Esophagus mucosa (tissue), 1 donor: ENCODE measurements around the gene ROPN1L. TPM values are rescaled to one million over a fixed set of nuclear protein-coding genes. Genes with fewer than 3 reads are reported as not detected.
"Not testable (repeated sequence)": the region's sequence is repeated elsewhere in the genome, so short reads cannot be mapped to it uniquely, and the experiment has no call there.

ENCODE experiments used
- ATAC-seq: fragments of 200-7000 bp; cut with Tn5 transposase; one replicate; pipeline ENCODE4 v1.9.1; 2020
- total RNA-seq: library from RNA; stranded (reverse); gene quantifications from one replicate; pipeline ENCODE4 v1.2.4, GENCODE V29; 2023
- donor health status: DM: yes; HTN: yes; CAD: no.

Gene ROPN1L
- not detected for total RNA-seq

DNA sequence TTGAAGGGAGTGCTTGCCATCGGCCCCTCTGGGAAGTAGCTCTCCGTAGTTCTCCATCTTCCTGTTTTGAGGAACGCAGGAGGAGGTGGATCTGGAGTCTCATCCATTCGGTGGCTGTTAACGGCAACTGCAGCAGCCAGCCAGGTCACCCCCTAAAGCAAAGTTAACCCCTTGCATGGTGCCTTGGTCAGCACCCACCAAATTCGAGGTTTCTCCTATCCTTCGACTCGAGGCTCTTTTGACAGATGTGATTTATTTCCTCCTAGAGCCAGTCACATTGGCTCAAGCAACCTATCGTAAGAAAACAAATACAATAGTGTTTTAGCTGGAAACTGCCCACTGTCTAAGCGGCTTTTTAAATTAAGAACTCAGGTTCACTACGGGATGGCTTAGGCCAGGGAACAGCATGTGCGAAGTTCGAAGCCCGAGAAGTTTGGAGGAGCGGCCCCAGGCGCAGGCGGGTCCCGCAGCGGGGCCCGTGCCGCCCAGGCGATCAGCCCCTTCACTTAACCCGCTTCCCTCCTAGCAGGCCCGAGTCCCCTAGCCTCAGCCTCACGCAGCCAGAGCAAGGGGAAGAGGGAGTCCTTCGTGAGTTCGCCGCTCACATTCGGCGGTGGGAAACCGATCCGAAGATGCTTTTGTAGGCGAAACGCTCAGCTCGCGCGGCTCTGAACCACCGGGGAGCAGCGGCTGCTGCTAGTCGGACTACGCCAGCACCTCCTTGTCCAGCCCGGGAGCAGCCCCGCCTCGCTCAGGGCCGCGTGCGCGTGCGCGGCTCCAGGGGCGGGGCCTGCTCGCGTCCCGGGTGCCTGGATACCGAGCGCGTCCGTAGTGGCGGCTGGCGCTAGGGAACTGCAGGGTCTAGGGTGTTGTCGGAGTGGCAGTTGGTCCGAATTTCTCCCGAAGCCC, at the start of gene ROPN1L:
ROPN1L (plus strand) TSS at position 797 of the 909 bp plus-strand sequence. CDS start 289 bp downstream, outside the sequence.
- peak; percentile 98 for ATAC-seq

DNA sequence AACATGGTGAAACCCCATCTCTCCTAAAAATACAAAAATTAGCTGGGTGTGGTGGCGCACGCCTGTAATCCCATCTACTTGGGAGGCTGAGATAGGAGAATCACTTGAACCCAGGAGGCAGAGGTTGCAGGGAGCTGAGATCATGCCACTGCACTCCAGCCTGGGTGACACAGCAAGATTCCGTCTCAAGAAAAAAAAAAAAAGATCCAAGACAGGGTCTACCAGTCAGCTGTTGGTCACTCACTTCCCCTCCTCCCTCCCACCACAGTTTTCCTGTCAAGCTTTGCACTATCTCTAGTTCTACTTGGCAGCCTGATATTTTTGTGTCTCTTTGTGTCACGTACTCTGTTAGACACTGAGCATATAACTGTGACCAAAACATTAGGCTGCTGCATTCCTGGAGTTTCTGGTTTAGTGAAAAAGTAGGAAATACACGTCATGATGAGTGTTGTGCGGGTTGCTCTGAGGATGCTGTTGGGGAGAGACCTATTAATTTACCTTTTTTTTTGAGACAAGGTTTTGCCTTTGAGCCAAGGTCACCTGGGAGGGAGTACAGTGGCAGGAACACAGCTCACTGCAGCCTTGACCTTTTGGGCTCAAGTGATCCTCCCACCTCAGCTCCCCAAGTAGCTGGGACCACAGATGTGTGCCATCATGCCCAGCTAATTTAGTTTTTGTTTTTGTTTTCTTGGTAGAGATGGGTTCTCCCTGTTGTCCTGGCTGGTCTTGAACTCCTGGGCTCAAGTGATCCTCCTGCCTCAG, 48.9 kb upstream of the ROPN1L start:
- ATAC-seq = not testable (repeated sequence)

DNA sequence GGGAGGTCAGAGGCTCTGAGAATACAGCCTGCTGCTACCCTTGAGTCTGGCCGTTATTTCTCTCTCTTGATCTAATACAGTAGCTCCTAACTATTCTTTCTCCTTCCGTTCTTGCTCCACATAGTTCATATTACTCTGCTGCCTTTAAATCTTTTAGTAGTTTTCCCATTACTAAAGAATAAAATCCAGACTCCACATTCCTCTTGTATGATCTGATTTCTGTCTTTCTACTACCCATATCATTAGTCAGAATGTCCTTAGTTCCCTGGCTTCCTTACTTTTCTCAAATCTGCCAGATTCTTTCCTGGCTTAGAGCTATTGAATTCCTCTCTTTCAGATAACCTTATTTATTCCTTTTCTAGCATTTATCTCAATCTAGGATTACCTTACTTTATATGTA, 48.2 kb upstream of the ROPN1L start:
- ATAC-seq = no peak

DNA sequence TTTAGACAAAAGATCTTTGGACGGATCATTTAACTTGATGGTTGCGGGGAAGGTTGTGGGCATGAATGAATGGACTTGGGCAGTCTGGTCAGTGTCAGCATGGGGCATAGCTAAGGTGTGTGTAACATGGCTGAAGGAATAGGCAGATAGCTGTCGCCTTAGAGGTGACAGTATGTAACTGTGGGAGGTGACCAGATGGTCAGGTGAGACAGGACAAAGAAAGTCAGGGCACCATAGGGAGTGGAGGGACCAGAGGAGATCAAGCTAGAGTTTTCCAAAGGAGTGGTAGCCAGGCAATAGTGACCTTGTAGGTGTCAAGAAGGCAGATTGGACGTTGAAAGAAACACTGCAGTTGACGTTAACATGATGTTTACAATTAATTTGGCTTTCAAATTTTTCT, 45.1 kb upstream of the ROPN1L start:
- ATAC-seq = no peak

DNA sequence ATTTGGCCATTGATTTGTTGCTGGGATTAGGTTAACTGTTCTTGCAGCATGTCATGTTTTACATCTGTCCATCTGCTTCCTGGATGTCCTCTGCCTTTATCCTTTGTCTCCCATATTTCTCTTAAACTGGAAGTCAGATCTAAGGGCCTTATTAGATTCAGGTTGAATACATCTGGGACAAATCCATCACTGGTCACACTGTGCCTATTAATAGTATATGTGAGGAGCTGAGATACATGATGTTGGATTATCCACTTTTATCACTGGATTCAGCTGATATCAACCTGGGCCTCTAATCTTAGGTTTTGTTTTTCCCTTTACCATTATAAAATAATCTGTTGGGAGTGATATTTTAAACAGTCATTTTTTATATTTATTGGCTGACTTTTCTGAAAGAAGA, 41.8 kb upstream of the ROPN1L start:
- ATAC-seq = no peak

DNA sequence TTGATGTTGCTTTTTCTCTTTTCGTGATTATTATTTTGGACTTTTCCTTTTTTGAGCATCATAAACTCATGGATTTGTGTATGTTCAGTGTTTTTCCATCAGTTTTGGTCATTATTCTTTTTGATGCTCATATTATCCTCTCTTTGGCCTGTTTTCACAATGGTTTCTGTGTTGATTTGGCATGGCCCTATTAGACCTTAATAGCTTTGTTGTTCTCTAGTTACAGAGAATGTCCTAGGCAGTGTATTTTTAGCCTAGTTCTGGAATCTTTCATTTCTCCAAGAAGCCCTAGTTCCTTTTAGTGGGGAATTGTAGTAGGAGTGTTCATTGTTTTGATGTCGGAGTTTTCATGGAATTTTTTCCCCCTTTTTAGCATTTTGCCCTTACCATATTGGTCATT, 41.3 kb upstream of the ROPN1L start:
- no peak for ATAC-seq

DNA sequence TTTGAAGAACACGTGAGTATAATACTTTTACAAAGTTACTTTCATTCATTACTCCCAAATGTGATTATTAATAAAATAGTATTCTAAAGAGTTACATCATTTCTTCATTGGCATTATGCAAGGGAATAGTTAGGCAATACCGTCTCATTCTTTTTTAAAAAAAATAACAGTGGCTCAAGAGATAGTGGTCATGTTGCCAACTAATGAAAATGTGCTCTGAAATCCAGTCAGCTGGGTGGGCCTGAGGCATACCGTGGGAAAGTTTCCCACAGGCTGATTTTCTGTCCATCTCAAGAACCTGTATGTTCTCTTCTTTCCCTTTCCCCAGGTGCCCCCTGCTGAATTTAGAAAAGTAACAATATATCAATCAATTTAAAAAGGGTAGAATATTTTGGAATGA, 40.8 kb upstream of the ROPN1L start:
- no peak for ATAC-seq

DNA sequence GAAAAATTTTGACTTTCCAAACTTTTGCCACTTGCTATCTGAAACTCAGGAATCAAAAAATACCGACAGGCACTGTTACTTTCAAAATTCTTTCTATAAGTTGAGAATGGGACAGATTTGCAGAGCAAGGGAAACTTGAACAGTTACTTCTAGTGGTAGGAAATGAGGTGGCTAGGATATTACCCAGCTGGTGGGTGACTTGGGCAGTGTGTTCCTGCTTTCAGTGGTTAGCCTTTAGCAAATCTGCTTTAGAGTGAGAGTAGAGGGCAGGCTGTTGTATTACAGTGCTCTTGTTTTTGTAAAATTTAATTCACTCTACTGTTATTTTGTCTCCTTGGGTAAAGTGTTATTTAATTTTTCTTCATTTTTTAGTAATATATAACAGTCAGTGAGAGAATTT, 40.2 kb upstream of the ROPN1L start:
- no peak for ATAC-seq

DNA sequence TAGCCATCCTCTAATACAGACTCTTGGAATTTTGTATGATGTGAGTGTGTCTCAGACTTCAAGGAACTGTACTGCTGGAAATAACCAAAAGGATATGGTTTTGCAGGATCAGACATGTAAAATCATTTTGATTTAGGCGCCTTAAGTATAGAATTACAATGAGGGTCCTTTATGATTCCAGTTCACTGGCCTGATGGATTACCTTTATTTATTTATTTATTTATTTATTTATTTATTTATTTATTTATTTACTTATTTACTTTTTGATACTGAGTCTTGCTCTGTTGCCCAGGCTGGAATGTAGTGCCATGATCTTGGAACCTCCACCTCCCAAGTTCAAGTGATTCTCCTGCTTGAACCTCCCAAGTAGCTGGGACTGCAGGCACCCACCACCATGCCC, 37.9 kb upstream of the ROPN1L start:
- ATAC-seq = no peak

DNA sequence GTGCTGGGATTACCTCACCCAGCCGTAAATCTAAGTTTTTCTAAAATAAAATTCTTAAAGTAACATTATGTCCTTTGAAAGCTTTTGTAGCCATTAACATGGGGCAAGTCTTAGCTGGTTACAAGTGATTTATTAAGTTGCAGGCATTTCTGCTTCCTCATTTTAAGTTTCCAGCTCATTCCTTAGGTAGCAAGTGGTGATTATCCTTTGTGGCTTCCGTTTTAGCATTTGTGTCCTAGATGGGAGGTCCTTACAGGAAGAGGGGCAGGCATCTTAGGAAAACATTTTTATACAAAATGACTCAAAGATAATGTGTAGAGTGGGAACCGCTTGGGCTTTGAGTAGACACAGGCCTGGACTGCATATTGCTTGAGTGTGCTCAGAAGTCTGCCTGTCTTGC, 35.0 kb upstream of the ROPN1L start:
- no peak for ATAC-seq

DNA sequence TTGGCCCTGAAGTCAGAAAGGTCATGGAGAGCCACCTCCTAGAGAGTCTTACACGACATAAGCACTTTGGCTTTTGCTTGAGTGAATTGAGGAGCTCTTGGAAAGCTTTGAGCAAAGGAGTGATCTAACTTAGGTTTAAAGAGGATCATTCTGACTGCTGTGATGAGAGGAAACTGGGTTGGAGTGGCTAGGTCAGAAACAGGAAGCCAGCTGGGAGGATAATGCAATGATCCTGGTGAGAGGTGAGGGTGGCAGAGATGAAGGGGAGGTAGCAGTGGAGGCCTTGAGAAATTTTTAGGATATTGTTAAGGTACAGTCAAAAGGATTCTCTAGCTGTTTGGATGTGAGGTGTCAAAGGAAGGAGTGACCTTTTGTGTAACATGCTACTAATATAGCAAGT, 32.2 kb upstream of the ROPN1L start:
- ATAC-seq = no peak

DNA sequence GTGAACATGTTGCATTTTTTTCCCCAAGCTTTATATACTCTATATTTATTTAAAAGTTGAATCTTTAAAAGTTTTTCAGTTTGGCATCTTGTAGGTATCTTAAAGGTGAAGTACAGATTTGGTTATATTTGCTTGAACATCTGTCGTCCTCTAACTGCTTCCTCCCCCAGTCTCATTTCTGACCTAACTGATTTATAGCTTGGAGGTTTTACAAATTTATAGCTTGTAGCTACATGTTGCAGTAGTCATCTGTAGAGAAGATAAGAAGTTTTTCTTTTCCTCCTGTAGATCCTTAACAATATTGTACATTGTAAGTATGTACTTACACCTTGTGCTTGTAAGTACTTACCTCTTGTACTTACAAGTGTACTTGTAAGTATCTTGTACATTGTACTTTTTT, 31.0 kb upstream of the ROPN1L start:
- no peak for ATAC-seq

DNA sequence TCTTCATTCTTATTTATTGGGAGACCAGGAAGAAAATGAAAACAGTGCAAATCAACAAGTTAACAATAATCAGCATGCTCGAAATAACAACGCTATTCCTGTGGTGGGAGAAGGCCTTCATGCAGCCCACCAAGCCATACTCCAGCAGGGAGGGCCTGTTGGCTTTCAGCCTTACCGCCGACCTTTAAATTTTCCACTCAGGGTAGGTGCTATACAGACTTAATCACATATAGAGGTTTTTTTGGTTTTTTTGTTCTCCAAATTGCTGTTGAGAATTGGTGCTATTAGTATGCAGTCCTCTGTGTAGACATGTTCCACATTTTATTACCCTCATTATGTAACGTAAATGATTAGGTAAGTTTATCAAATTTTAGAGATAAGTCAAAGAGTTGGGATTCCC, 30.3 kb upstream of the ROPN1L start:
- ATAC-seq = no peak

DNA sequence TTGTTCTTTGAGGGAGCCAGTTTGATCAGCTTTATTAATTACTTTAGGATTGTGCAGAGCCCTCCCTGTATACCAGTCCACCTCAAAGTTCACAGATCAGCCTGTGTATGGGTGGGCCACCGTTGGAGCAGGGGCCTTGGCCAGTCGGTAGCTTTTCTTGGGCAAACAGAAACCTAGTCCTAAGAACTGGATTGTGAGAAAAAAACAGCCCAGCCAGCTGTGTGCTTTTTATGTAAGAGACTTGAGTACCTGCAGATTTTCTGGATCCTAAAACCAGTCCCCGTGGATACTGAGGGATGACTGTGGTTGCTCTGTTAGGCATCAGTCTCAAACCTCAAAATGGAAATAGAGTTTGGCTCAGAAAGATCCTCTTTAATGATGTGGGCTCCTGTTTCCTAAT, 24.8 kb upstream of the ROPN1L start:
- no peak for ATAC-seq

DNA sequence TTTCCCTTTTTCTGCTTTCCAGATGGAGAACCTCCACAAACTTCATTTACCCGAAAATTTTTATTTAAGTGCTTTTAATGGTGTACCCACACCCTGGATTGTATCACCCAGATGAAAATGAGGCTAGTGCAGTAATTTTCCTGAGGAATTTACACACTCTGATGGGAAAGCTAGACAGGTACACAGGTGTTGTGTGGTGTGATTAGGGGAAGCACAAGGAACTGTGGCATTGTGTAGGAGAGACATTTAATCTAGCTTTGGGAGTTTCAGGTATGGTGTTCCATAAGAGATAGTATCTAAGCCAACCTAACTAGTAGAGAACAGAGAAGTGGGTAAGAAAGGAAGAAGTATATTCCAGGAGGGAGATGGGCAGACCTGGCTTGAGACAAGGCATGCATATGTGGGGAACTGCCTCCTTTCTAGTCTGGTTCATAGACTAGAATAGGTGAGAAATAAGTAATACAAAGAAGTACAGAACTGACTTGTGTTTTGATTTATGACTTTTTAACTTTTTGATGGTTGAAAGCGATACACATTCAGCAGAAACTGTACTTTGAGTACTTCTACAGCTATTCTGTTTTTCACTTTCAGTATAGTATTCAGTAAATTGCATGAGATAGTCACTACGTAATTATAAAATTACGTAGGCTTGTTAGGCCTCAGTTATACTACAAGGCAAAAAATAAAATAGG, 22.9 kb upstream of the ROPN1L start:
- no peak for ATAC-seq

DNA sequence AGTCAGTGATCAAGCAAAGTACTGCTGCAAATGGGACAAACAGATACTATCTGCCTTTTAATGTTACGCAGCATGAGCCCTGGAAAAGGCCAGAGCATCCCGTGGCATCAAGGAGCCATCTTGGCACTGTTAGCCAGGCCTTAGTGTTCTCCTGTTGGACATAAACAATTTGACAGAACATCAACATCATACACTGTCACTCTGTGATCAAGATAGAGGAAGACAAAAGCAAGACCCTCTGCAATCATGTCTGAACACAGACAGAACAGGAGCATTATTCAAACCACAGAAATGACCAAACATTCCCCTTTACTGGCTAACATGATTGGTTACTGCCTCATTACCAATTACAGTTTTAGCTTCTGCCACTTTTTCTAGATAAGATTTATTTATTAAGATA, 21.2 kb upstream of the ROPN1L start:
- ATAC-seq = no peak

DNA sequence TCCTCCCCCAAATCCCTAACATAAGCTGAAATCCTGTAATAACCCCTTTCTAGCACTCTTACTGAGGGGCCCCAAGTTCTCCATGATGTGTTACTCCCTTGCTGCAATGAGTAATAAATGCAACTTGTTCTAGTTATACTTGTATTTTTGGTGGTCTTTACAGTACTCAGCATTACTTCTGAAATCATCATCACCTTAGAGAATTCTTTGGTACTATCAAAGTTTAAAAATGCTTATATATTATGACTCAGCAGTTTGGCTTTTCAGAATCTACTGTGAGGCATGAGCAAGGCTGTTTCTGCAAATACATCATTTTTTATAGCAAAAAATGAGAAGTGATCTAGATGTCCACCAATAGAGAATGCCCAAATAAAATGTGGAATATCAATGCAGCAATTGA, 20.7 kb upstream of the ROPN1L start:
- ATAC-seq = no peak

DNA sequence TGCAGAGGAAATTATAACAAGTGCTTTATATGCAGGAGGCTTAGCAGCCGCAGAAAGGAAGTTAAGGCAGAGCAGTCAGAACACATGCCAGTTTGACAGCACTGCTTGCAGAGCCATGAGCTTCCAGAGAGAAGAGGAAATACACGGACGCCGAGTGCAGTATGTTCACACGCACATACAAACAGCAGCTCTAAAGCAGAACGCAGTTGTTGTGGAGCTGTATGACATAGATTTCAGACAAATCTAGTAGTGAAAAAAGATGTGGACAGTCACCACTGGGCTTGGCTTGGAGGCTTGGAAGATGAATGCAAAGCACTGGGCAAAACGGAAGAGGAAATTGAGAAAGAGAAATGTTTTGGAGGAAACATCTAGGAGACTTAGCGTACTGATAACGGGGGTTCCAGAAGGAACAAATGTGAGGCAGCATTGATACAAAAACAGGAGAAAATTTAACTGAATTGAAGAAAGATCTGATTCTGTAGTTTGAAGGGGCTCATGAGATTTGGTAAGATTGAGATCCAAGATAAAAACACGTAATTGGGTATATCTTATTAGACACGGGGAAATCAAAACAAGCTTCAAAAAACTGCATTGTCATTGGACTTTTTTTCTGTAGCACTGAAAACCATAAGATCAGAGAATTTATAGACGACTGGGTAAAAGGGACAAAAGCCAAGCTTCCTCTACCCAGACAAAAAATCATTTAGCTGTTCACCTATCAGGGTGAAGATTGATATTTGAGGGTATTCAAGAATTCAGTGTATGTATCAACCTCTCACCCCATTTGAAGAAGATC, 19.6 kb upstream of the ROPN1L start:
- ATAC-seq = peak; percentile 15

DNA sequence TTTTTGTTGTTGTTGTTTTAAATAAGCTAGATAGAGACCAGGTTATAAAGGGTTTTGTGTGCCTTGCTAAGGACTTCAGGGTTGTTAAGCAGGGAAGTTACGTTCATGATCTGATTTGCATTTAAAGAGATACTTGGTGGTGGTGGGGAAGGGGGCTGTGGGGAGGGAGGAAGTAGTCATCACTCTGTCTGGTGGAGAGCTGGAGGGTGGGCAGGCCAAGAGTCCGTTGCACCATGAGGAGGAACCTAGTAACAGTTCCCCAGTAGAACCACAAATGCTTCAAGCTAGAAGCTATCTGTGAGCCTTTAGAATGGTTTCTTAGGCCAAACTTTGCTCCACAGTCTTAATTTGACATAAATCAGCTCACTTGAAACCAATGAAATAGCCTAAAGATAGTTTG, 18.7 kb upstream of the ROPN1L start:
- ATAC-seq = no peak

DNA sequence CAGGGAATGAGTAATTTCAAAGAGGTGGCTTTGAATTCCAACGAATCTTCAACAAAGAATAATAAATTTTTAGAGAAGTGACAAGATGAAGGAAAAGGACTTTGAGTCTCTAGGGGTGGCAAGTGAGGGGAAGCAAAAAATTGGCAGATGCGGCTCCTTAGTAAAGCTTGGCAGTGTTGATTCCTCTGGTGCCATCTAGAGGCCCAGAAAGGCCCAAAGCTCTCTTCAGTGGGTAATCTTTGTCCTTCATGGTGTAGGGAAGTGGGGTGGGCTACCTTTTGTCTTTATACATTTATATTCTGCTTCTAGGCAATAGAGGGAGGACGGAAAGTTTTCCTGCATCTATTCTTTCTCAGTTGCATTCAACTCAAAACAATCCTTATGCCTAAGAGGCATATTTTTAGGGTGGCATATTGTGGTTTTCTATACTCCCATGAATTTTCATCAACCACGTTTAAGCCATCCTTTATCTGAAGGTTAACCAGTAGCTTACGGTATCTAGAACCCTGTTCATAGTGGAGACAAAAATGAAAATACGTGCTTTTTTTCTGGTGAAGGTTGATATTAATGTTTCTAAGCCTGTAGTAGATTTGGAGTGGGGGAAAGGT, 17.5 kb upstream of the ROPN1L start:
- ATAC-seq = no peak

DNA sequence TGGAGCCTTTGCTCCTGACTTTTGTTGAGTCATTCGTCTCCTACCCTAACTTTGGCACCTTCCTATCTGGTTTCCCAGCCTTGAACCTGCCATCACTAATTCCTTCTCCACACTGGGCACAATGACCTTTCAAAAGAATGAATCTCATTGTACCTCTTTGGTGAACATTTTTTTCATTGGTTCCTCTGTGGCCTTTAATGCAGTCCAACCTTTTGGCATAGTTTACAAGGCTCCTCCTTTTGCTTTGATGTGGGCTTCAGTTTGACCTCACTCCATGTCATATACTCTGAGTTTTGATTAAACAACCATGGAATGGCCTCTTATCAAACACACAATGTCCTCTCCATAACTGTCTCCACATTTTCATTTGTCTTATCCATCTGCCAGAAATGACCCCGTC, 14.5 kb upstream of the ROPN1L start:
- ATAC-seq = no peak

DNA sequence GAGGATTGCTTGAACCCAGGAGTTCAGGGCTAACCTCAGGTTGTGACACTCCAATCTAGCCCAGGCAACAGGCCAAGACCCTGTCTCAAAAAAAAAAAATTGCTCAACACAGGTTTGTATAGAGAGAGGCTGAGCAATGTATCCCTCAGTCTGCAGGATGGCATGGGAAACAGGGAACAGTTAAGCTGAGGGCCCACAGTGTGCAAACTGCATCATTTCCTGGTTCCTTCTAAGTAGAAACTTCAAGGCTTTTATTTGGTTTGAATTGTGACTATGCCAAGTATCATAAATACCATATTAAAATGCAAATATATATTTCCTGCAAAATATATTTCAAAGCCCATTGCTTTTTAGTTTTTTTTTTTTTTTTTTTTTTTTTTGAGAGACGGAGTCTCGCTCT, 13.7 kb upstream of the ROPN1L start:
- ATAC-seq = no peak
